ENCODE data around the gene CDH23.
A peak's percentile ranks its signal among the peaks of the same experiment; 100 is the strongest.

CDH23 gene

GRCh38 chr10:71361581-71361980 is 35.1 kb upstream of the CDH23 start:
- DNase-seq: no peak
- H3K4me1 Mint-ChIP-seq (ENCODE audit: low read depth): peaks cover 3% of the 10 kb centered on the region

GRCh38 chr10:71362141-71362540 is 34.6 kb upstream of the CDH23 start:
- no peak overlapping the region for H3K27ac Mint-ChIP-seq
- peaks cover 40% of the 10 kb centered on the region for H3K36me3 Mint-ChIP-seq (ENCODE audit: low read depth)
- peaks cover 3% of the 10 kb centered on the region for H3K4me1 Mint-ChIP-seq (ENCODE audit: low read depth)
- no peak overlapping the region for H3K4me3 Mint-ChIP-seq
- DNase-seq: no peak
- H3K9me3 Mint-ChIP-seq: no peaks in the 10 kb centered on the region
- no peaks in the 10 kb centered on the region for H3K27me3 Mint-ChIP-seq

More at GRCh38 chr10:71361581-71361980, 35.1 kb upstream of the CDH23 start:
- H3K36me3 Mint-ChIP-seq (ENCODE audit: low read depth): peaks cover 43% of the 10 kb centered on the region
- no peak overlapping the region for H3K27ac Mint-ChIP-seq
- H3K27me3 Mint-ChIP-seq: no peaks in the 10 kb centered on the region
- H3K4me3 Mint-ChIP-seq: no peak overlapping the region
- H3K9me3 Mint-ChIP-seq: no peaks in the 10 kb centered on the region

GRCh38 chr10:71363936-71364335 is 32.8 kb upstream of the CDH23 start:
- Mint-ChIP-seq H3K36me3 (ENCODE audit: low read depth) (peaks cover 25% of the 10 kb centered on the region), H3K9me3 (no peaks in the 10 kb centered on the region), H3K27ac (no peak overlapping the region), H3K27me3 (no peaks in the 10 kb centered on the region), H3K4me1 (ENCODE audit: low read depth) (peaks cover 3% of the 10 kb centered on the region), H3K4me3 (no peak overlapping the region)
- DNase-seq: no peak

GRCh38 chr10:71365366-71365765 is 31.4 kb upstream of the CDH23 start:
- Mint-ChIP-seq H3K27me3 (no peaks in the 10 kb centered on the region), H3K27ac (no peak overlapping the region), H3K36me3 (ENCODE audit: low read depth) (peaks cover 17% of the 10 kb centered on the region), H3K4me3 (no peak overlapping the region), H3K9me3 (no peaks in the 10 kb centered on the region), H3K4me1 (ENCODE audit: low read depth) (peaks cover 3% of the 10 kb centered on the region)
- DNase-seq: no peak

- Mint-ChIP-seq H3K4me3 (no peak overlapping the region), H3K36me3 (ENCODE audit: low read depth) (peaks cover 17% of the 10 kb centered on the region), H3K4me1 (ENCODE audit: low read depth) (peaks cover 3% of the 10 kb centered on the region), H3K27me3 (peaks cover 9% of the 10 kb centered on the region), H3K27ac (no peak overlapping the region), H3K9me3 (no peaks in the 10 kb centered on the region)
- no peak for DNase-seq
Observed at GRCh38 chr10:71366690-71367089, 30.0 kb upstream of the CDH23 start.

GRCh38 chr10:71367271-71367670 is 29.4 kb upstream of the CDH23 start:
- peaks cover 12% of the 10 kb centered on the region for H3K27me3 Mint-ChIP-seq
- H3K27ac Mint-ChIP-seq: no peak overlapping the region
- no peak for DNase-seq
- H3K36me3 Mint-ChIP-seq (ENCODE audit: low read depth): peaks cover 12% of the 10 kb centered on the region
- H3K4me3 Mint-ChIP-seq: no peak overlapping the region
- H3K9me3 Mint-ChIP-seq: no peaks in the 10 kb centered on the region
- peaks cover 3% of the 10 kb centered on the region for H3K4me1 Mint-ChIP-seq (ENCODE audit: low read depth)

- H3K36me3 Mint-ChIP-seq (ENCODE audit: low read depth): peaks cover 5% of the 10 kb centered on the region
- no peak overlapping the region for H3K4me3 Mint-ChIP-seq
- H3K27me3 Mint-ChIP-seq: peaks cover 12% of the 10 kb centered on the region
- H3K27ac Mint-ChIP-seq: no peak overlapping the region
- H3K9me3 Mint-ChIP-seq: no peaks in the 10 kb centered on the region
- DNase-seq: no peak
- H3K4me1 Mint-ChIP-seq (ENCODE audit: low read depth): peaks cover 3% of the 10 kb centered on the region
Observed at GRCh38 chr10:71368176-71368575, 28.5 kb upstream of the CDH23 start.

- Mint-ChIP-seq H3K27me3 (peaks cover 12% of the 10 kb centered on the region), H3K4me1 (ENCODE audit: low read depth) (peaks cover 3% of the 10 kb centered on the region), H3K4me3 (no peak overlapping the region), H3K27ac (no peak overlapping the region), H3K36me3 (ENCODE audit: low read depth) (peaks cover 5% of the 10 kb centered on the region), H3K9me3 (no peaks in the 10 kb centered on the region)
- no peak for DNase-seq
Observed at GRCh38 chr10:71368643-71369042, 28.1 kb upstream of the CDH23 start.

- peaks cover 12% of the 10 kb centered on the region for H3K27me3 Mint-ChIP-seq
- no peaks in the 10 kb centered on the region for H3K9me3 Mint-ChIP-seq
- peaks cover 2% of the 10 kb centered on the region for H3K36me3 Mint-ChIP-seq (ENCODE audit: low read depth)
- peaks cover 1% of the 10 kb centered on the region for H3K4me1 Mint-ChIP-seq (ENCODE audit: low read depth)
- no peak overlapping the region for H3K4me3 Mint-ChIP-seq
- no peak overlapping the region for H3K27ac Mint-ChIP-seq
- DNase-seq: no peak
Observed at GRCh38 chr10:71369602-71370001, 27.1 kb upstream of the CDH23 start.

GRCh38 chr10:71370031-71370430 is 26.7 kb upstream of the CDH23 start:
- no peak overlapping the region for H3K4me3 Mint-ChIP-seq
- peaks cover 12% of the 10 kb centered on the region for H3K27me3 Mint-ChIP-seq
- H3K4me1 Mint-ChIP-seq (ENCODE audit: low read depth): no peaks in the 10 kb centered on the region
- DNase-seq: no peak
- no peak overlapping the region for H3K27ac Mint-ChIP-seq
- H3K36me3 Mint-ChIP-seq (ENCODE audit: low read depth): no peaks in the 10 kb centered on the region
- no peaks in the 10 kb centered on the region for H3K9me3 Mint-ChIP-seq

- H3K36me3 Mint-ChIP-seq (ENCODE audit: low read depth): no peaks in the 10 kb centered on the region
- no peaks in the 10 kb centered on the region for H3K4me1 Mint-ChIP-seq (ENCODE audit: low read depth)
- H3K27me3 Mint-ChIP-seq: peaks cover 12% of the 10 kb centered on the region
- no peak overlapping the region for H3K27ac Mint-ChIP-seq
- no peak for DNase-seq
- no peaks in the 10 kb centered on the region for H3K9me3 Mint-ChIP-seq
- no peak overlapping the region for H3K4me3 Mint-ChIP-seq
Observed at GRCh38 chr10:71371750-71372166, 25.0 kb upstream of the CDH23 start.

- Mint-ChIP-seq H3K4me1 (ENCODE audit: low read depth) (peaks cover 5% of the 10 kb centered on the region), H3K4me3 (no peak overlapping the region), H3K36me3 (ENCODE audit: low read depth) (no peaks in the 10 kb centered on the region), H3K27me3 (peaks cover 12% of the 10 kb centered on the region), H3K27ac (no peak overlapping the region), H3K9me3 (no peaks in the 10 kb centered on the region)
- DNase-seq: no peak
Observed at GRCh38 chr10:71372882-71373495, 23.7 kb upstream of the CDH23 start.

- H3K36me3 Mint-ChIP-seq (ENCODE audit: low read depth): no peaks in the 10 kb centered on the region
- no peak overlapping the region for H3K4me3 Mint-ChIP-seq
- no peak overlapping the region for H3K27ac Mint-ChIP-seq
Observed at GRCh38 chr10:71374481-71375233, 22.1 kb upstream of the CDH23 start.

GRCh38 chr10:71375952-71376351 is 20.8 kb upstream of the CDH23 start:
- Mint-ChIP-seq H3K36me3 (ENCODE audit: low read depth) (no peaks in the 10 kb centered on the region), H3K4me3 (peak overlapping the region; percentile 78), H3K9me3 (no peaks in the 10 kb centered on the region), H3K27ac (no peak overlapping the region), H3K27me3 (peaks cover 11% of the 10 kb centered on the region), H3K4me1 (ENCODE audit: low read depth) (peaks cover 5% of the 10 kb centered on the region)
- DNase-seq: no peak

More at GRCh38 chr10:71374481-71375233, 22.1 kb upstream of the CDH23 start:
- Mint-ChIP-seq H3K27me3 (peaks cover 12% of the 10 kb centered on the region), H3K9me3 (no peaks in the 10 kb centered on the region), H3K4me1 (ENCODE audit: low read depth) (peaks cover 5% of the 10 kb centered on the region)
- no peak for DNase-seq

- no peak overlapping the region for H3K27ac Mint-ChIP-seq
Observed at GRCh38 chr10:71378336-71379117, 18.2 kb upstream of the CDH23 start.

More at GRCh38 chr10:71378336-71379117, 18.2 kb upstream of the CDH23 start:
- no peak overlapping the region for H3K4me3 Mint-ChIP-seq
- H3K36me3 Mint-ChIP-seq (ENCODE audit: low read depth): no peaks in the 10 kb centered on the region
- DNase-seq: no peak
- H3K9me3 Mint-ChIP-seq: no peaks in the 10 kb centered on the region
- peaks cover 5% of the 10 kb centered on the region for H3K4me1 Mint-ChIP-seq (ENCODE audit: low read depth)
- no peaks in the 10 kb centered on the region for H3K27me3 Mint-ChIP-seq
